H9 (cell line): ENCODE measurements around the gene SEMA3A. TPM values are rescaled to one million over a fixed set of nuclear protein-coding genes. Genes with fewer than 3 reads are reported as not detected.
A peak's percentile ranks its signal among the peaks of the same experiment; 100 is the strongest.

ENCODE experiments used
- DNase-seq: peaks from one replicate; pipeline ENCODE4 v3.0.0-alpha.2; 2017
- H2AFZ ChIP-seq: one replicate; pipeline ENCODE4 v1.6.1; 2013; ENCODE audit warnings: mild to moderate bottlenecking, low read length, control low read depth, moderate library complexity
- H2AK5ac ChIP-seq: 2 replicates; pipeline ENCODE4 v1.6.1; 2013; ENCODE audit warnings: low read length, control low read depth, mixed read lengths; ENCODE audit not compliant: insufficient read length
- H2BK120ac ChIP-seq: one replicate; pipeline ENCODE4 v1.6.1; 2013; ENCODE audit warnings: low read depth, mild to moderate bottlenecking, low read length, control low read depth, inconsistent platforms; ENCODE audit not compliant: poor library complexity, severe bottlenecking
- H2BK12ac ChIP-seq: 2 replicates; pipeline ENCODE4 v1.6.1; 2013; ENCODE audit warnings: low read length, control low read depth, mixed read lengths, low read depth; ENCODE audit not compliant: insufficient read length
- H2BK15ac ChIP-seq: 2 replicates; pipeline ENCODE4 v1.6.1; 2013; ENCODE audit warnings: low read depth, low read length, control low read depth
- H2BK20ac ChIP-seq: one replicate; pipeline ENCODE4 v1.6.1; 2013; ENCODE audit warnings: low read depth, mild to moderate bottlenecking, low read length, control low read depth, inconsistent platforms; ENCODE audit not compliant: poor library complexity, severe bottlenecking
- H2BK5ac ChIP-seq: 2 replicates; pipeline ENCODE4 v1.6.1; 2013; ENCODE audit warnings: low read length, control low read depth, mixed read lengths; ENCODE audit not compliant: insufficient read length
- H3K14ac ChIP-seq: 2 replicates; pipeline ENCODE4 v1.6.1; 2013; ENCODE audit warnings: low read length, control low read depth; ENCODE audit not compliant: insufficient read depth
- H3K18ac ChIP-seq: 2 replicates; pipeline ENCODE4 v1.6.1; 2013; ENCODE audit warnings: low read depth, mild to moderate bottlenecking, mixed read lengths, low read length, control low read depth; ENCODE audit not compliant: insufficient read length
- H3K23ac ChIP-seq: 2 replicates; pipeline ENCODE4 v1.6.1; 2013; ENCODE audit warnings: low read length, control low read depth, mixed read lengths, low read depth; ENCODE audit not compliant: insufficient read length
- H3K23me2 ChIP-seq: 2 replicates; pipeline ENCODE4 v1.6.1; 2013; ENCODE audit warnings: low read depth, mild to moderate bottlenecking, mixed read lengths, low read length, control low read depth; ENCODE audit not compliant: insufficient read length, poor library complexity, severe bottlenecking
- H3K27ac ChIP-seq: 2 replicates; pipeline ENCODE4 v1.5.1; 2013; ENCODE audit warnings: low read length, control low read depth, mixed read lengths, low read depth; ENCODE audit not compliant: insufficient read length
- H3K27me3 ChIP-seq: 2 replicates; pipeline ENCODE4 v1.6.1; 2013; ENCODE audit warnings: low read length, control low read depth, inconsistent platforms; ENCODE audit not compliant: insufficient read depth
- H3K4ac ChIP-seq: 2 replicates; pipeline ENCODE4 v1.6.1; 2013; ENCODE audit warnings: low read depth, mild to moderate bottlenecking, control low read depth, inconsistent platforms, low read length, moderate library complexity
- H3K4me1 ChIP-seq: 2 replicates; pipeline ENCODE4 v1.6.1; 2013; ENCODE audit warnings: low read length, control low read depth, inconsistent platforms; ENCODE audit not compliant: insufficient read depth
- H3K4me2 ChIP-seq: 2 replicates; pipeline ENCODE4 v1.6.1; 2013; ENCODE audit warnings: low read length, control low read depth, mixed read lengths; ENCODE audit not compliant: insufficient read length, insufficient read depth
- H3K56ac ChIP-seq: 2 replicates; pipeline ENCODE4 v1.6.1; 2013; ENCODE audit warnings: low read depth, mild to moderate bottlenecking, mixed read lengths, low read length, control low read depth; ENCODE audit not compliant: insufficient read length
- H3K79me1 ChIP-seq: 2 replicates; pipeline ENCODE4 v1.6.1; 2013; ENCODE audit warnings: low read depth, mild to moderate bottlenecking, moderate library complexity, low read length, control low read depth, inconsistent platforms; ENCODE audit not compliant: insufficient read depth, poor library complexity, severe bottlenecking
- H3K79me2 ChIP-seq: 2 replicates; pipeline ENCODE4 v1.6.1; 2013; ENCODE audit warnings: low read length, control low read depth, inconsistent platforms; ENCODE audit not compliant: insufficient read depth
- H3K9ac ChIP-seq: 2 replicates; pipeline ENCODE4 v1.6.1; 2013; ENCODE audit warnings: low read length, control low read depth, mixed read lengths; ENCODE audit not compliant: insufficient read length; ENCODE audit errors: extremely low read depth
- H3K9me3 ChIP-seq: one replicate; pipeline ENCODE4 v1.6.1; 2013; ENCODE audit warnings: low read depth, low read length, inconsistent platforms; ENCODE audit not compliant: control insufficient read depth
- H3T11ph ChIP-seq: one replicate; pipeline ENCODE4 v1.6.1; 2013; ENCODE audit warnings: mild to moderate bottlenecking, low read length, control low read depth, inconsistent platforms
- H4K20me1 ChIP-seq: one replicate; pipeline ENCODE4 v1.6.1; 2013; ENCODE audit not compliant: control insufficient read depth, insufficient read length, insufficient read depth
- H4K5ac ChIP-seq: 2 replicates; pipeline ENCODE4 v1.6.1; 2013; ENCODE audit warnings: low read depth, mild to moderate bottlenecking, mixed read lengths, low read length, control low read depth; ENCODE audit not compliant: insufficient read length
- H4K8ac ChIP-seq: replicated peaks from 2 replicates; pipeline ENCODE4 v1.6.1; 2013; ENCODE audit warnings: low read length, control low read depth, mixed read lengths, low read depth; ENCODE audit not compliant: insufficient read length
- H4K91ac ChIP-seq: 2 replicates; pipeline ENCODE4 v1.6.1; 2013; ENCODE audit warnings: low read depth, mild to moderate bottlenecking, moderate library complexity, mixed read lengths, low read length, control low read depth; ENCODE audit not compliant: insufficient read length
- H3K27ac Mint-ChIP-seq, 3 experiments: 2 replicates in 2 of 3; 3 replicates in 1 of 3; pipeline ENCODE4 v1.8.0; 2020 to 2021; ENCODE audit warnings: mixed read lengths in 3 of 3, mild to moderate bottlenecking in 1 of 3, moderate library complexity in 1 of 3
- H3K27me3 Mint-ChIP-seq: 2 replicates; pipeline ENCODE4 v1.8.0; 2021; ENCODE audit warnings: low read depth, mild to moderate bottlenecking, moderate library complexity, mixed read lengths
- H3K36me3 Mint-ChIP-seq, 3 experiments: 2 replicates in 2 of 3; 3 replicates in 1 of 3; pipeline ENCODE4 v1.8.0; 2020 to 2021; ENCODE audit warnings: low read depth in 3 of 3, mixed read lengths in 3 of 3; ENCODE audit not compliant: insufficient read depth in 1 of 3
- H3K4me1 Mint-ChIP-seq, 2 experiments: 2 replicates each; pipeline ENCODE4 v1.8.0; 2020; ENCODE audit warnings: mixed read lengths in 2 of 2
- H3K4me3 Mint-ChIP-seq, 2 experiments: 2 replicates in 1 of 2; 3 replicates in 1 of 2; pipeline ENCODE4 v1.8.0; 2020 to 2021; ENCODE audit warnings: mild to moderate bottlenecking in 2 of 2, mixed read lengths in 2 of 2, moderate library complexity in 1 of 2
- H3K9me3 Mint-ChIP-seq, 2 experiments: 2 replicates in 1 of 2; 3 replicates in 1 of 2; pipeline ENCODE4 v1.8.0; 2020; ENCODE audit warnings: mild to moderate bottlenecking in 2 of 2, mixed read lengths in 2 of 2, moderate library complexity in 1 of 2
- CTCF ChIP-seq: fragments of 200-600 bp; sonication (generic); conservative IDR thresholded peaks from 3 replicates; pipeline ENCODE4 v1.8.0; 2021; ENCODE audit warnings: antibody characterized with exemption, mild to moderate bottlenecking
- WGBS: extraction: QIAGEN DNeasy Blood & Tissue Kit; methylation state at CpG from one replicate; pipeline ENCODE4 v1.1.7; 2013; ENCODE audit warnings: missing lambda C conversion rate, low lambda C conversion rate, mixed read lengths; ENCODE audit not compliant: insufficient read length; ENCODE audit errors: extremely low coverage; 5-methylcytosine and 5-hydroxymethylcytosine counted together
- total RNA-seq: library from RNA; stranded (reverse); gene quantifications from 2 replicates; pipeline ENCODE4 v1.2.1, GENCODE V29; 2021

Gene SEMA3A
- total RNA-seq, 1 experiment from 2014 or later = 60.0 TPM

GRCh38 chr7:84113286-84113685 lies 81.3 kb downstream of the SEMA3A start:
- no peak overlapping the region for H3K56ac ChIP-seq
- no peak overlapping the region for H3K23ac ChIP-seq
- Mint-ChIP-seq H3K27me3 (no peaks in the 10 kb centered on the region), H3K4me1 (peaks cover 75 to 77% of the 10 kb centered on the region in 2 experiments), H3K27ac (peak overlapping the region; percentile 14 to 88 (median 63); a peak in 6 of 7 replicates), H3K36me3 (peaks cover 4 to 9% (median 7%) of the 10 kb centered on the region in 3 experiments; a peak in 4 of 7 replicates), H3K9me3 (no peaks in the 10 kb centered on the region), H3K4me3 (no peak overlapping the region)
- no peak overlapping the region for H2BK20ac ChIP-seq
- H3K9me3 ChIP-seq = no peaks in the 10 kb centered on the region
- H2AK5ac ChIP-seq = no peak overlapping the region
- H3K4ac ChIP-seq = no peak overlapping the region
- H3K79me1 ChIP-seq = no peaks in the 10 kb centered on the region
- peaks cover 9% of the 10 kb centered on the region; the same call in 1 of the 2 replicates for H3K4me1 ChIP-seq
- H2BK5ac ChIP-seq = no peak overlapping the region
- H4K91ac ChIP-seq = no peak overlapping the region
- peak overlapping the region; percentile 53 for H3K27ac ChIP-seq
- H3K23me2 ChIP-seq = no peaks in the 10 kb centered on the region
- H2BK15ac ChIP-seq = no peak overlapping the region
- H4K20me1 ChIP-seq = no peaks in the 10 kb centered on the region
- no peak overlapping the region for H3K9ac ChIP-seq
- no peak overlapping the region for H4K8ac ChIP-seq
- H3K27me3 ChIP-seq = no peaks in the 10 kb centered on the region
- no peak overlapping the region for H2BK120ac ChIP-seq
- no peak overlapping the region for H3K4me2 ChIP-seq
- no peaks in the 10 kb centered on the region for H3K79me2 ChIP-seq
- no peak overlapping the region for H4K5ac ChIP-seq
- DNase-seq = no peak
- no CpG with 5 or more reads among the region's 2 CpGs for whole genome bisulfite sequencing
- TF ChIP-seq CTCF = no peak
- H3K14ac ChIP-seq = no peak overlapping the region
- H2BK12ac ChIP-seq = no peak overlapping the region
- H3T11ph ChIP-seq = no peak overlapping the region
- H2AFZ ChIP-seq = no peak overlapping the region
- H3K18ac ChIP-seq = no peak overlapping the region
